NOMO-1 treated with DMSO at 0.1 percent for 48 hours (cell line): ENCODE measurements around the gene MINDY4.

Experiments used
- DNase-seq: peaks from one replicate; lab custom pipeline; 2025; ENCODE audit not compliant: unreplicated experiment; lab: John Stamatoyannopoulos, UW

MINDY4 gene

DNA sequence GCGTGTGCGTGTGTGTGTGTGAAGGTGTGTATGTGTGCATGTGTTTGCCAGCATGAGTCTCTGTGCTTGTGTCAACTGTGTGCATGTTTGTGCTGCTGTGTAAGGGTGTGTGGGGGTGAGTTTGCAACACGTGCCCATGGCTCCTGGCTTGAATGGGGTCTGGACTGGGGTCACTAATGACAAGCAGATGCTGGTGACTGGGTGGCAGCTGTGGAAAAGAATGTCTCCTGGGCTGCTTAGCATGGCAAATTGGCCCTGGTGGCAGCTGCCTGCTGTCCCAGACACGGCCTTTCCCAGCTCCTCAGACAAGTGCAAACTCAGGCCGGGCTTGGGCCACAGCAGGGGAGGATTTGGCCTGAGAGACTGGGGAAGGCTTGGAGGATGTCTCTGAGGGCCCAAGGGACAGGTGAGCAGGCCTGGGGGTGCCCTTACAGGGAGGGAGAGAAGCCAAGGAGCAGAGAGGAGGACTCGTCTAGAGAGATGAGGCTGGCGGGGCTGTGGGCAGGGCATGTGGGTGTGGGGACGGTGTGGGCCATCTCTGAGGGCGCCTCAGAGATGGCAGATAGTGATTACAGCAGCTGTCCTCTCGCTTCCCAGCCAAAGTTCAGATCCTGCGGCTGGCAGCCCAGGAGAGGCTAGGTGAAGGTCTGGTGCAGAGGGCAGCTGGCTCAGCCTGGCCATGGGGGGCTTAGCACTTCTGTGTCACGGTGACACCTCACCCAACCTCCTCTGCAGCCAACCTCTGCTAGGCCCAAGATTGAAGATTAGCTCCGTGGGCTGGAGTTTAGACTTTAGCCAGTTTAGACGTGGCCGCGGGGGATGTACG, 142.0 kb downstream of the MINDY4 start:
- DNase-seq, result no peak

DNA sequence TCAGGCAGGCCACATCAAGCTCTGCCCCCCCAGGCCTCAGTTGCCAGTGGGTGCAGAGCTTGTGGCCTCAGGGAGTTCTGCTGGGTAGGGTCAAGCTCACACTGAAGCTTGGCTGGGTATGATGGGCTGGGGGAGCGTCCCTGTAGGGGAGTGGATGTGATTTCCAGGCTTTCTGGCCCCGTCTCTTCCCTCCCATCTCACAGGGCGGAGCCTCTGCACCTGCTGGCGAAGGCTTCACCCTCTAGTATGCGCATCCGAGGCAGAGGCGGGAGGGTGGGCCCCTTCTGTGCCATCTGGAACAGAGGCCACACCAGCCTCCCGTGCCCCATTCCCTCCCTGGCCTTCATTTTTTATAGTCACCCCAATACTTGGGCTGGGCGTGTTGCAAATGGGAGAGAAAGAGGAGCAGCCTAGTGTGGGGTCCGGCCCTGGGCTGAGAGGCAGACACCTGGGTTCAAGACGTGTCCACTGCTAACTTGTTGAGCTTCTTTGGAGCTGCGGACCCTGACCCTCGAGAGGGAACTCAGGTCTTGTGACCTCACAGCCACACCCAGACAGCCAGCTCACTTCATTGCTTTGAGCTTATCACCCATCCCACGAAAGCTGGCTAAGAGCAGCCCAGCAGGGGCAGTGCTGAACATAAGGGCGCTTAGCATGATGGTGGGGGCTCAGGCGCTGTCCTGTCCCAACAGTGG, 142.8 kb downstream of the MINDY4 start:
- no peak for DNase-seq

GRCh38 chr7:30914596-30914995, 143.4 kb downstream of the MINDY4 start:
- no peak for DNase-seq

DNA sequence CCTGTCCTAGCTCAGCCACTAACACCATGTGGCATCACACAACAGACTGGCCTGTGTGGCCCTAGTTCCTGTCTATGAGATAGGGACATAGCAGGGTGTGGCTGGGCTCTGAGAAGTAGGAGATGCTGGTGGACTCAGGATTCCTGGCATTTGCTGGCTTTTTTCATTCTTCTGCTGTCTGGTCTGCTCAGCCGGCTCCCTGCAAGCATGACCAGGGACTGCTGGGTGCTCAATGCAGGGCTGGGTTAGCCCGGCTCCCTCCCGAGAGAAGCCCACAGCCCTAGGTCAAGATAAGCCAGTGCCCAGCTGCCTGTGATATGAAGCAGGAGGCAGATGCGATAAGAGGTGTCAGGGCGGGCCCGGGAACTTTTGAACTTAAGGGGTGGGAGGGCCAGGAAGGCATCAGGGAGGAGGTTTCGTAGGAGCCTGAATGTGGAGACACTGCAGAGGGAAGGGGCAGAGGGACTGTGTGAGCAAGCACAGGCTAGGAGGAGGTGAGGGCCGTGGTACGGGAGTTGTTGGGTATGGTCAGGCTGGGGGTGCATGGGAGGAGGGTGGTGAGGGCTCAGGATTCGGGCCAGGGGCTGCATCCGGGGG, 143.9 kb downstream of the MINDY4 start:
- DNase-seq, result no peak

- DNase-seq, result no peak
Observed at GRCh38 chr7:30915751-30916150, 144.5 kb downstream of the MINDY4 start.

DNA sequence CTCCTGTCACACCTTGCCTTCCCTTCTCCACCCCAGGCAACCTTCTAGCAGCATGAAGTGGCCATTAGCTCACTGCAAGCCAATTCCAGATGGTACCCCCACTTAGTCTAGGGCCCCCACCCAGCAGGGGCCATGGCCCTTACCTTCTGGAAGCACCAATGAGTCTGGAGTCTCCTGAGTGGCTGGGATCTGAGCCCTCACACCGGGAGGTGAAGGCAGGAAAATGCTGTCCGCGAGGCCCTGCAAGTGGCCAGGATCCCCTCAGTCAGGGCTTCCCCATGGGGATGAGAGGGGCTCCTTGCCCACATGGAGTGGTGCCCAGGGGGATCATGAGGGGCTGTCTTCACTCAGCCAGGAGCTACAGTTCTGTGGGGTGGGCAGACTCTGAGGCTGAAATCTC, 145.0 kb downstream of the MINDY4 start:
- no peak for DNase-seq

DNA sequence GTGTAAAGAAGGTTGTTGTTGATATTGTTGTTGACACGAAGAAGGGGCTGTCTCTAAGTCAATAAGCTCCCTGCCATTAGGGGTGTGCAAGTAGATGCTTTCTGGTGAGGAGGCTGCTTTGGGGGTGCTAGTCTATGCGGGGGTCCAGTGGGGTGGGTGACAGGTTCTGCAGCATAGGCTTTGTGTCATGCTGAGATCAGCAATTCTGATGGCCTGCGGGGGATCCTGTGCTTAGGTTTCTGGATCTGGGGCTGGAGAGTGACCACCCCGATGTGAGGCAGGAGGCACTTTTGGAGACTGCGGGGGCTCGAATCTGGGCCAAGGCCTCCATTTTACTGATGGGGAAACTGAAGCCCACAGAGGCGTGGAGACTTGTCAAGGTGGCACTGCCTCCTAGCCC, 145.6 kb downstream of the MINDY4 start:
- no peak for DNase-seq

DNA sequence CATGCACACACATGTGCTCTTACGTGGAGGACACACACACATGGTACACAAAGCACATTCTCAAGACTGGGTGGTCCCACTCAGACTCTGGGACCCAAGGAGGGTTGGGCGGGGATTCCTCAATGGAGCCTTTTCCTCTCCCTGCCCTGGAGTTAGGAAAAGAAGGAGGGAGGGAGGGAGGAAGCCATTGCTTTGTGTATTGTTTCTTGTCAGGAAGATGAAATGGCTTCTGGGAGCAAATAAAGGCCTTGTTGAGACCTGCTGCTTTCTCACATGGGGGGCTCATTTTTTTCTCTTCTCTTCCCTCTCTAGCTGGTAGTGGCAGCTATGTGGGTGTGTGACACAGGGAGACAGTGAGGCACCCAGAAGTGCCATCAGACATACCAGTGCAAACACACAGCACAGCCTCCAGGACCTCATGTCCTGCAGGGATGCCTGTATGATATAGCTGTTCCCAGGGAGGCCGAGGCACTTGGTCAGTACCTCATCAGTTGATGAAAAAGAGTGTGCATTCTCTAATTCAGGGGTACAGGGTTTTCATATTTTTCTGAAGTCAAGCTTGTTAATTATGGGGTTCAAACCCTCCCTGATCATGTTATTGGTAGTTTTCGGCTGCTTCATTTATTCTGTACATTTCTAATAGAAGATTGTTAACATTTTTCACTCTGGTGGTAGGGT, 146.1 kb downstream of the MINDY4 start:
- DNase-seq, result no peak

DNA sequence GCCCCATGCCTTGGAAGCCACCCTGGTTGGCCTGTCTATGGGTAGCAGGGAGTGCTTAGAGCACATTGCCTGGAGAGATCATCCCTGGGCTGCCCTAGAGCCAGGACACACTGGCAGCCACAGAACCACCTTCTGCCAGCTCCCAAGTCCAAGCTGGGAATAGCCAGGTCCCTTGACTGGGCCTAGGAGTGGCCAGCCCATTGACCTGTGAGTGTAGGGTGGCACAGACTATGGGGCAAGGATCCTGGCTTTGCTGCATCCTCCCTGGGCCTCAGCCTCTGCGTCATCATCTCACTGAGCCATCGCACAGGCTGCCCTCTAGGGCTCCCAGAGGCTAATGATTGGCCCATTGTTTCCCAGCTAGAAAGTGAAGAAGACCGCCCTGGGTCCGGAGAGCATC, 147.5 kb downstream of the MINDY4 start:
- no peak for DNase-seq

- no peak for DNase-seq
Observed at GRCh38 chr7:30920021-30920583, 148.9 kb downstream of the MINDY4 start.

DNA sequence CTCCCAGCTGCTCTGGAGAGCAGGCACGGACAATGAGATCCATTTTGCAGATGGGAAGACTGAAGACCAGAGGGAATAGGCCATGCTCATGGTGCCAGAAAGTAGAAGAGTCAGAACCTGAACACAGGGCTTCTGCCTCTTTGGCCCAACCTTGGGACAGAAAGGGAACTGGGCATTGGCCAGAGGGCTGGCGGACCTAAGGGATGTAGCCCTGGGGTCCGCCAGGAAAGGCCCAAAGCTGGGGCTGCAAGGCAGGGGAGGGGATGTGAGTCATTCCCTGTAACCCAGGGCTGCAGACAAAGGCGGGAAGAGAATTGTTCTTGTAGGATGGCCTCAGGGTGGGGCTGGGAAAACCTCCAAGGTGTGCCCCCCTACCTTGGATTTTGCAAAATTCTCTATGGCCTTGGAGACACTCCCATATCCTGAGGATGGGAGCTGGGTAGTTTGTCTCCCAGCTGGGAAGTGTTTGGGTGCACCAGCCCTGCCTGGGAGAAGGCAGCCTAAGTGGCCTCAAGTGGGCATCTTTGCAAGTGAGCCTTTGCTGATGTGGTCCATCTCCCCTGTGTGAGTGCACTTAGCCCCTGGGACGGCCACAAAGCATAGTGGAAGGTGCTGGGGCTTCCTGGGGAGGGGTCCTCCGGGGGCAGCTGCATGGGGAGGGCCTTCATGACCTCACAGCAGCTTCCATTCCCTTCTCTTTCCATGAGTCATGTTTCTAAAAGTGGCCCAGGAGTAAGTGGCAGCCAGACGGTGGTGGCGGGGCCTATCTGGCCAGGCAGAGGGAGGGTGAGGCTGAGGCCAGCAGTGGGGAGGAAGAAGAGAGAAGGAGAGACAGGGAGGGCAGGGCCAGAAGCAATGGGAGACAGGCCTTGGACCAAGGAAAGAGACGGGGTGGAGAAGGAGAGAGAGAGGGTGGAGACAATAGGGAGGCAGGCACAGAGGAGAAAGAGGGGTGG, 149.6 kb downstream of the MINDY4 start:
- no peak for DNase-seq

GRCh38 chr7:30921540-30922401, 150.6 kb downstream of the MINDY4 start:
- DNase-seq, result no peak

DNA sequence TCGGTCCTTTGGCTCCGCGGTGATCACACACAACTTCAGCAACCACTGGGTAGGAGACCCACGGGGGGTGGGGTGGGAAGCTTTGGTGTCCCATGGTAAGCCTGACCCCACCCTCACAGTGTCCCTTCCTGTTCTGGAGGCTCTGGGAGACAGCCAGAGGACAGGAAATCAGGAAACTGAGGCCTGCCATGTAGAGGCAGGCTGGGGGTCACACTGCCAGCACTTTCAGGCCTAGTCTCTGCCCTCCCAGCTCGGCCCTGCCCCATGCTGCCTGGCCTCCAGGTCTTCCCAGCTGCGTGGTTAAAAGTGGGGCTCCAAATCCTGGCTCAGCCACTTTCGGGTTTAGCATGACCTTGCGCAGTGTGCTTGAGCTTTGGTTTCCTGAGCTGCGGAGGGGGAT, 151.4 kb downstream of the MINDY4 start:
- no peak for DNase-seq

DNA sequence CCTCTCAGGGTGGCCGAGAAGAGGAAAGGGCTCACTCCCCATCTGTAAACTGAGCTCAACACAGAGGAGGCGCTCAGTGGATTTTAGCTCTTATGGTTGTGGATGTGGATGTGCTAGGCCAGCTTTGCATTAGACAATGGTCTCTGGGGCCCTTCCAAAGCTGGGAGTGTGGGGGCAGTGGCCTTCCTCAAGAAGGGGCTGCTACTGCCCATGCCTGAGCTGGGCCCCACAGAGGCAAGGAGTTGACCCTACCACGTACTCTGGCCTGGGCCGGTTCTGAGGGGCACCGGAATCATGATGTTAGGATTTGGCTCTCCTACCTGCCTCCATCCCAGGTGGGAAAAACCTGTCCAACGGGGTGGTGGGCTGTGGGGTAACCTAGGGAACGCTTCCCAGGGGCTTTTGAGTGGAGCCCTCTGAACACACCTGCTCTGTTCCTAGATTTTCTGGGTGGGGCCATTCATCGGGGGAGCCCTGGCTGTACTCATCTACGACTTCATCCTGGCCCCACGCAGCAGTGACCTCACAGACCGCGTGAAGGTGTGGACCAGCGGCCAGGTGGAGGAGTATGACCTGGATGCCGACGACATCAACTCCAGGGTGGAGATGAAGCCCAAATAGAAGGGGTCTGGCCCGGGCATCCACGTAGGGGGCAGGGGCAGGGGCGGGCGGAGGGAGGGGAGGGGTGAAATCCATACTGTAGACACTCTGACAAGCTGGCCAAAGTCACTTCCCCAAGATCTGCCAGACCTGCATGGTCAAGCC, 152.0 kb downstream of the MINDY4 start:
- no peak for DNase-seq

- DNase-seq, result no peak
Observed at GRCh38 chr7:30923774-30924413, 152.7 kb downstream of the MINDY4 start.

GRCh38 chr7:30924624-30925023, 153.4 kb downstream of the MINDY4 start:
- DNase-seq, result no peak

- no peak for DNase-seq
Observed at GRCh38 chr7:30925117-30925516, 153.9 kb downstream of the MINDY4 start.

- no peak for DNase-seq
Observed at GRCh38 chr7:30925913-30926312, 154.7 kb downstream of the MINDY4 start.
